Naive thymus-derived CD4-positive, alpha-beta T cell (primary cell): ENCODE results near the gene PCDHGB2. TPM values are rescaled to one million over a fixed set of nuclear protein-coding genes. Genes with fewer than 3 reads are reported as not detected.
"Not testable (repeated sequence)": the region's sequence is repeated elsewhere in the genome, so short reads cannot be mapped to it uniquely, and the experiment has no call there.

Source experiments
- ATAC-seq: fragments of 150-1000 bp; cut with Tn5 transposase; 2 replicates; pipeline ENCODE4 v1.10.0; 2021; ENCODE audit warnings: mild to moderate bottlenecking, moderate library complexity
- CTCF ChIA-PET: fragments of 350-600 bp; sonication (Branson Sonifier 250); formaldehyde crosslinking; loops from one replicate; lab custom pipeline; 2021; ENCODE audit warnings: antibody characterized with exemption; lab: Charles Lee
- POLR2A ChIA-PET: fragments of 350-600 bp; sonication (Branson Sonifier 250); formaldehyde crosslinking; loops from one replicate; lab custom pipeline; 2021; ENCODE audit warnings: antibody characterized with exemption, inconsistent platforms; lab: Charles Lee
- DNase-seq, 9 donors: peaks; one replicate each; pipeline versions ENCODE4 v3.0.0 to v3.0.0-alpha.2; 2020 to 2022; ENCODE audit warnings: mixed read lengths in 1 of 9
- H3K27ac ChIP-seq: one replicate; pipeline ENCODE4 v1.7.0; 2013; ENCODE audit warnings: mild to moderate bottlenecking, low read depth, low read length, moderate library complexity
- H3K27me3 ChIP-seq, 2 donors: one replicate each; pipeline ENCODE4 v1.7.0; 2013; ENCODE audit warnings: low read length in 2 of 2, mild to moderate bottlenecking in 2 of 2, moderate library complexity in 2 of 2; ENCODE audit not compliant: control insufficient read depth in 2 of 2, insufficient read depth in 2 of 2
- H3K36me3 ChIP-seq, 3 experiments: 1 replicate in 2 of 3; 2 replicates in 1 of 3; pipeline ENCODE4 v1.7.0; 2013; ENCODE audit warnings: low read length in 3 of 3, mild to moderate bottlenecking in 3 of 3, moderate library complexity in 1 of 3; ENCODE audit not compliant: insufficient read depth in 3 of 3, control insufficient read depth in 2 of 3
- H3K4me1 ChIP-seq, 2 donors: one replicate each; pipeline ENCODE4 v1.7.0; 2013; ENCODE audit warnings: low read length in 2 of 2, mild to moderate bottlenecking in 2 of 2, moderate library complexity in 1 of 2; ENCODE audit not compliant: control insufficient read depth in 2 of 2, insufficient read depth in 2 of 2
- H3K4me3 ChIP-seq: 2 replicates; pipeline ENCODE4 v1.7.0; 2013; ENCODE audit warnings: mild to moderate bottlenecking, low read length
- H3K9me3 ChIP-seq, 3 experiments: 1 replicate in 2 of 3; 2 replicates in 1 of 3; pipeline ENCODE4 v1.7.0; 2013; ENCODE audit warnings: low read length in 3 of 3; ENCODE audit not compliant: control insufficient read depth in 2 of 3
- H3K27ac Mint-ChIP-seq, 9 donors: one replicate each; pipeline ENCODE4 v1.8.0; 2020 to 2022; ENCODE audit warnings: mixed read lengths in 9 of 9, mild to moderate bottlenecking in 8 of 9, moderate library complexity in 5 of 9, inconsistent platforms in 2 of 9
- H3K27me3 Mint-ChIP-seq, 5 donors: one replicate each; pipeline ENCODE4 v1.8.0; 2021 to 2022; ENCODE audit warnings: mixed read lengths in 5 of 5, mild to moderate bottlenecking in 1 of 5
- H3K36me3 Mint-ChIP-seq, 5 donors: one replicate each; pipeline ENCODE4 v1.8.0; 2020 to 2022; ENCODE audit warnings: mixed read lengths in 5 of 5, mild to moderate bottlenecking in 3 of 5, inconsistent platforms in 1 of 5
- H3K4me1 Mint-ChIP-seq, 7 donors: one replicate each; pipeline ENCODE4 v1.8.0; 2020 to 2022; ENCODE audit warnings: mixed read lengths in 7 of 7, mild to moderate bottlenecking in 3 of 7, inconsistent platforms in 1 of 7
- H3K4me3 Mint-ChIP-seq, 10 donors: one replicate each; pipeline ENCODE4 v1.8.0; 2020 to 2022; ENCODE audit warnings: mild to moderate bottlenecking in 10 of 10, mixed read lengths in 10 of 10, moderate library complexity in 6 of 10, inconsistent platforms in 2 of 10
- H3K9me3 Mint-ChIP-seq, 11 donors: one replicate each; pipeline ENCODE4 v1.8.0; 2020 to 2022; ENCODE audit warnings: mixed read lengths in 11 of 11, mild to moderate bottlenecking in 4 of 11, inconsistent platforms in 1 of 11, moderate library complexity in 1 of 11
- intact Hi-C, 2 donors: fragments of 100-400 bp; cut with micrococcal nuclease; formaldehyde crosslinking; loops; one replicate each; pipeline ENCODE4 v1.15.1; 2023
- polyA plus RNA-seq, 2 donors: library from polyadenylated mRNA; unstranded; fragments of 300-500 nt; fragmentation: Illumina TruSeq; gene quantifications; one replicate each; pipeline ENCODE4 v1.2.3, GENCODE V29; 2021
- total RNA-seq, 6 experiments: library from RNA in 5 of 6; stranded (reverse) in 5 of 6; gene quantifications; 1 replicate in 5 of 6; 2 replicates in 1 of 6; pipeline ENCODE4 v1.2.3 and lab custom pipeline; 2021 to 2026

PCDHGB2 gene
- total RNA-seq (1 to 10 TPM in 1 of 5 experiments, under 1 TPM in 3, not detected in 1; 0.24 to 1.3 (median 0.36) TPM), polyA plus RNA-seq (not detected), total RNA-seq (lab: John Stamatoyannopoulos, UW) (0.94 reads per million)

DNA sequence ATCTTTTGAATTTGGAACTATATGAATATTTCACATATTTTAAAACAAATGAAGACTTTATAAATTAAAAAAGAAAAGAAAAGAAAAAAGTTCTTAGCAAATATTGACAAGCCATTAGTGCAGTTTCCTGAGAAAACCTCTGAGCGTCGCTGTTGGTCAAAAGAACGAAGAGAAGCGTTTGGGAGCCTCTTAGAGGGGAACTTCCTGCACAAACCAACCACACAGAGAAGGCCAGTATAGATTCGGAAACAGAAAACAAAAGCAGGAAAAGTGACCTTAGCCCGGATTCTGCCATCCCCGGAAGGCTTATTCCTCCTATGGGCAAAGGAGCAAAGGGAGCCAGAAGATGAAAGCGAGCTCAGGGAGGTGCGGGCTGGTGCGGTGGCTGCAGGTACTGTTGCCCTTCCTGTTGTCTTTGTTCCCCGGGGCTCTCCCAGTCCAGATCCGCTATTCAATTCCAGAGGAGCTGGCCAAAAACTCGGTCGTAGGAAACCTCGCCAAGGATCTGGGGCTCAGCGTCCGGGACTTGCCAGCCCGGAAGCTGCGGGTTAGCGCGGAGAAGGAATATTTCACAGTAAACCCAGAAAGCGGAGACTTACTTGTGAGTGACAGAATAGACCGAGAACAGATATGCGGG is at the start of gene PCDHGB2:
Gene PCDHGB2 (plus strand): TSS at position 205 of the 637 bp plus-strand sequence. CDS start 142 bp downstream, at position 347.
- DNase-seq (peak in 1 of 9 donors; percentile 22), ATAC-seq (peak; percentile 54)
- peaks cover 6 to 36% (median 18%) of the 10 kb centered on the region in 5 donors for H3K36me3 Mint-ChIP-seq
- Histone ChIP-seq H3K27me3 (peaks cover 5 to 19% of the 10 kb centered on the region in 2 donors), H3K9me3 (peaks cover 0 to 62% (median 0%) of the 10 kb centered on the region in 3 experiments), H3K4me1 (no peaks in the 10 kb centered on the region), H3K4me3 (peak within 1 kb of the TSS; percentile 43), H3K36me3 (no peaks in the 10 kb centered on the region), H3K27ac (no peak within 1 kb of the TSS)
- intact Hi-C loops: loop anchor here in 1 of 2 donors (1.0 to 10.0 kb wide), 6 partner anchors 57 to 205 kb away; partner anchors contain the start of gene PCDHGB7
- POLR2A ChIA-PET: no interaction called here
- H3K4me1 Mint-ChIP-seq: peaks cover 0 to 6% (median 3%) of the 10 kb centered on the region in 7 donors
- CTCF ChIA-PET: no interaction called here
- H3K4me3 Mint-ChIP-seq: peak within 1 kb of the TSS; percentile 33 to 87 (median 78)
- peaks cover 20 to 92% (median 59%) of the 10 kb centered on the region in 11 donors for H3K9me3 Mint-ChIP-seq
- peak within 1 kb of the TSS in 3 of 9 donors; percentile 48 to 57 (median 56) for H3K27ac Mint-ChIP-seq
- peaks cover 37 to 90% (median 87%) of the 10 kb centered on the region in 5 donors for H3K27me3 Mint-ChIP-seq

DNA sequence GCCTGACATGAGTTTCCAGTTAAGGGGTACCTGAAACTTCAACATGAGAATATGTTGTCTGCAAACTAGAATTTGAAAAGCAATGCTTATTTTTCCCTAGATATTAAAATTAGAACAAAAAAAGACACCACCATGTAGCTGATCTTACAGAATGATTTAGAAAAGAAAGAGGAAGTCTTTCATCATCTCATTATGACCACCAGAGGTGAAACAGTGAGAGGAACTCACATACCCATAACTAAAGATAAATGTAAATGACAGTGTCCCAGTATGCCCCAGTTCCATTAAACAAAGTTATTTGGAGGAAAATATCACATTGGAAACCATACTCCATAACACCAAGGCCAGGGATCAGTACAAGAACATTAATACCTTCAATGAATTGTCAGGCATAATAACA is 46.1 kb upstream of the PCDHGB2 start:
- no peak overlapping the region for H3K4me3 ChIP-seq
- ChIA-PET CTCF (no interaction called here), POLR2A (no interaction called here)
- H3K27me3 ChIP-seq: no peaks in the 10 kb centered on the region
- Mint-ChIP-seq H3K36me3 (peaks cover 32 to 74% (median 57%) of the 10 kb centered on the region in 5 donors), H3K9me3 (peaks cover 23 to 98% (median 82%) of the 10 kb centered on the region in 11 donors), H3K4me1 (peaks cover 4 to 17% (median 11%) of the 10 kb centered on the region in 7 donors), H3K27ac (no peak overlapping the region), H3K27me3 (no peaks in the 10 kb centered on the region), H3K4me3 (no peak overlapping the region)
- H3K27ac ChIP-seq: no peak overlapping the region
- intact Hi-C loops: no loop called here
- DNase-seq (no peak), ATAC-seq (no peak)
- peaks cover 12 to 86% (median 22%) of the 10 kb centered on the region in 3 experiments for H3K9me3 ChIP-seq
- H3K4me1 ChIP-seq: no peaks in the 10 kb centered on the region
- H3K36me3 ChIP-seq: peaks cover 0 to 7% (median 0%) of the 10 kb centered on the region in 3 experiments

DNA sequence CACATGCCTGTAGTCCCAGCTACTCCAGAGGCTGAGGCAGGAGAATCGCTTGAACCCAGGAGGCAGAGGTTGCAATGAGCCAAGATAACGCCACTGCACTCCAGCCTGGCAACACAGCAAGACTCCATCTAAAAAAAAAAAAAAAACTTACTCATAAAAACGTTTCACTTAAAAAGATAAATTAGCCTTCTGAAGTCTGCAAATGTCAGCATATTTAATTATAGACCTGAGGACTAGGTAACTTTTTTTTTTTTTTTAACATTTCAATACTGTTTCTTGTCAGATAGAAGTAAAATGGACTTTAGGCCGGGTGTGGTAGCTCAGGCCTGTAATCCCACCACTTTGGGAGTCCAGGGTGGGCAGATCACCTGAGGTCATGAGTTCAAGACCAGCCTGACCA is 42.8 kb upstream of the PCDHGB2 start:
- H3K4me1 ChIP-seq, CTCF ChIA-PET, intact Hi-C loops, H3K27me3 Mint-ChIP-seq, DNase-seq, H3K27me3 ChIP-seq, ATAC-seq, H3K27ac ChIP-seq, H3K4me3 ChIP-seq: not testable (repeated sequence)
- POLR2A ChIA-PET: interaction anchor here (0.7 to 0.8 kb wide), 2 partner anchors 18 to 161 kb away, joined by 3 to 7 read pairs; no protein-coding TSS in a partner anchor
- H3K9me3 ChIP-seq: peaks cover 26 to 84% (median 32%) of the 10 kb centered on the region in 3 experiments
- H3K4me1 Mint-ChIP-seq: peaks cover 18 to 47% (median 29%) of the 10 kb centered on the region in 7 donors
- peaks cover 24 to 98% (median 83%) of the 10 kb centered on the region in 11 donors for H3K9me3 Mint-ChIP-seq
- H3K36me3 Mint-ChIP-seq: peaks cover 49 to 78% (median 70%) of the 10 kb centered on the region in 5 donors
- H3K36me3 ChIP-seq: peaks cover 0 to 21% (median 10%) of the 10 kb centered on the region in 3 experiments
- H3K27ac Mint-ChIP-seq: peak overlapping the region in 1 of 9 donors; percentile 31
- peak overlapping the region in 1 of 10 donors; percentile 12 for H3K4me3 Mint-ChIP-seq

DNA sequence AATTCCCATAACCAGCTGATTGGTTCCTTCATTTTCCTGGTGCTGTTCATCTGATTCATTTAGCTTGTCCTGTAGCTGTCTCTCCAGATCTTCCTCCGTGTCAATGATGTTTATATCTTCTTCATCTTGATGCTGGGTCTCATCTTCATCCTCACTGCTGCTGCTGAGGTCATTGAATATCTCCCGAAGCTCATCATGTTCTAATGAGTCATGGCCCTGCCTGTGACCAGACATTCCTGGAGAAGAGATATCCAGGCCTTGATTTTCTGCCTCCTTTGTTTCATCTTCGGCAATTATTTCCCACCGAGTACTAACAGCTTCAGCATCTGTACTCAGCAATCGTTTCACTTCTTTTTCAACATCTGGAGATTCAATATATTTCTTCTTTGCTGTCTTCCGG is 40.6 kb upstream of the PCDHGB2 start:
- H3K4me3 ChIP-seq: peak overlapping the region; percentile 95
- Mint-ChIP-seq H3K4me1 (peaks cover 18 to 47% (median 29%) of the 10 kb centered on the region in 7 donors), H3K27me3 (peaks cover 0 to 3% (median 0%) of the 10 kb centered on the region in 5 donors), H3K9me3 (peaks cover 20 to 90% (median 66%) of the 10 kb centered on the region in 11 donors), H3K27ac (peak overlapping the region in 3 of 9 donors; percentile 53 to 100 (median 97)), H3K36me3 (peaks cover 43 to 64% (median 55%) of the 10 kb centered on the region in 5 donors), H3K4me3 (peak overlapping the region; percentile 12 to 100 (median 96))
- H3K36me3 ChIP-seq: peaks cover 0 to 21% (median 10%) of the 10 kb centered on the region in 3 experiments
- peaks cover 26 to 62% (median 28%) of the 10 kb centered on the region in 3 experiments for H3K9me3 ChIP-seq
- DNase-seq: no peak
- H3K27me3 ChIP-seq: no peaks in the 10 kb centered on the region
- ChIA-PET CTCF (interaction anchor here (0.5 to 2.4 kb wide), 3 partner anchors 194 to 1733 kb away, joined by 4 to 15 read pairs (median 5); no protein-coding TSS in a partner anchor), POLR2A (interaction anchor here (1.0 to 2.6 kb wide), 5 partner anchors 11 to 917 kb away, joined by 3 to 26 read pairs (median 4); partner anchors contain the start of genes ANKHD1 and PCDHGA1)
- ATAC-seq: no peak
- peaks cover 7% of the 10 kb centered on the region in 2 donors for H3K4me1 ChIP-seq
- no peak overlapping the region for H3K27ac ChIP-seq
- intact Hi-C loops: no loop called here

DNA sequence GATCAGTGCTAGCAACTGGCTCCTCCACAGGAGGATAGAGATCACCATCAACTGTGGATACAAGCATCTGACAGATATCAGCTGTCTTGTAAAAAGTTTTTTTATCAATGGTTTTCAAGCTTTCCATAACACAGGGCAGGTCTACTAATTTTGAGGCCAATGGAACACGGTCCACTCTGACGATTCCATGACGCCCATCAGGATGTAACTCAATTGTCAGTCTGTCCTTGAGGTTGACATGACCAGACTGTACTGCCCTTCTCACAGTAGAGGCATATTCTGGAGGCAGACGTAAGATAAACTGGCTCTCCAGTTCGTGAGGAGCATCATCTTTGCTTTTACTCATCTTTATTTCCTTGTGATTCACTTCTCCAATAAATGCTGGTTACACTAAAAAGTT is 40.1 kb upstream of the PCDHGB2 start:
- H3K9me3 ChIP-seq: peaks cover 26 to 57% (median 28%) of the 10 kb centered on the region in 3 experiments

More for the DNA sequence above, 40.1 kb upstream of the PCDHGB2 start:
- Mint-ChIP-seq H3K27ac (peak overlapping the region in 8 of 9 donors; percentile 97 to 100 (median 100)), H3K27me3 (peaks cover 0 to 3% (median 0%) of the 10 kb centered on the region in 5 donors), H3K9me3 (peaks cover 17 to 88% (median 63%) of the 10 kb centered on the region in 11 donors), H3K4me3 (peak overlapping the region; percentile 90 to 100 (median 98)), H3K4me1 (peaks cover 18 to 47% (median 29%) of the 10 kb centered on the region in 7 donors), H3K36me3 (peaks cover 41 to 62% (median 50%) of the 10 kb centered on the region in 5 donors)
- H3K27me3 ChIP-seq: no peaks in the 10 kb centered on the region
- H3K27ac ChIP-seq: no peak overlapping the region
- ATAC-seq: no peak
- peaks cover 7% of the 10 kb centered on the region in 2 donors for H3K4me1 ChIP-seq
- H3K4me3 ChIP-seq: peak overlapping the region; percentile 95
- DNase-seq: no peak
- peaks cover 0 to 21% (median 10%) of the 10 kb centered on the region in 3 experiments for H3K36me3 ChIP-seq
- intact Hi-C loops: loop anchor here (1.0 to 10.0 kb wide), 19 partner anchors 93 to 1451 kb away; partner anchors contain the start of genes PCDHGA10 (in 2 of the 2), ARHGAP26 (in 1 of the 2), CYSTM1 (in 1 of the 2) and DELE1 (in 1 of the 2)
- ChIA-PET POLR2A (interaction anchor here (0.5 to 2.6 kb wide), 16 partner anchors 9 to 672 kb away, joined by 3 to 26 read pairs (median 4); partner anchors contain the start of genes DIAPH1, HDAC3, IK and NDUFA2), CTCF (interaction anchor here (1.5 to 2.4 kb wide), 6 partner anchors 9 to 250 kb away, joined by 4 to 15 read pairs (median 8); no protein-coding TSS in a partner anchor)
